Testis (tissue), 3 donors: ENCODE data around the gene CETP. TPM values are rescaled to one million over a fixed set of nuclear protein-coding genes. Genes with fewer than 3 reads are reported as not detected.

Experiments used
- DNase-seq: peaks from one replicate; pipeline ENCODE4 v3.0.0-alpha.2; 2019
- H3K27ac ChIP-seq, 2 donors: fragments of 200-600 bp; sonication (generic); one replicate each; pipeline ENCODE4 v1.5.1; 2019
- H3K27me3 ChIP-seq: fragments of 200-600 bp; sonication (generic); one replicate; pipeline ENCODE4 v1.5.1; 2019
- H3K36me3 ChIP-seq: fragments of 200-600 bp; sonication (generic); one replicate; pipeline ENCODE4 v1.5.1; 2017; ENCODE audit warnings: low read depth; ENCODE audit errors: missing control alignments
- H3K4me1 ChIP-seq: fragments of 200-600 bp; sonication (generic); one replicate; pipeline ENCODE4 v1.5.1; 2019
- H3K4me3 ChIP-seq, 2 donors: fragments of 200-600 bp; sonication (generic); one replicate each; pipeline ENCODE4 v1.5.1; 2017 to 2019
- H3K9me3 ChIP-seq: fragments of 200-600 bp; sonication (generic); one replicate; pipeline ENCODE4 v1.5.1; 2017
- CTCF ChIP-seq, 3 experiments: fragments of 450-650 bp in 2 of 3; fragments of 200-600 bp in 1 of 3; sonication (generic) in 1 of 3; IDR thresholded peaks; one replicate each; pipeline ENCODE4 v1.5.1; 2016 to 2019; ENCODE audit warnings: antibody characterized with exemption in 3 of 3, mild to moderate bottlenecking in 2 of 3, moderate library complexity in 1 of 3
- POLR2A ChIP-seq: fragments of 450-650 bp; IDR thresholded peaks from one replicate; pipeline ENCODE4 v1.6.1; 2017; ENCODE audit warnings: antibody characterized with exemption, mild to moderate bottlenecking, moderate library complexity
- WGBS, 2 donors: methylation state at CpG; one replicate each; pipeline ENCODE4 v1.1.5; 2018; 5-methylcytosine and 5-hydroxymethylcytosine counted together
- intact Hi-C: fragments of 100-400 bp; cut with DNase I; formaldehyde crosslinking; loops from one replicate; pipeline ENCODE4 v1.15.1; 2023; ENCODE audit warnings: low total_unique reads
- polyA plus RNA-seq: library from polyadenylated mRNA; stranded (reverse); fragments of 350-450 nt; fragmentation: Illumina TruSeq; extraction: RNeasy Lipid Tissue Mini Kit (QIAGEN cat#74804); gene quantifications from one replicate; pipeline ENCODE4 v1.2.3, GENCODE V29; 2014; ENCODE audit warnings: low read depth, low replicate concordance; ENCODE audit not compliant: insufficient read depth
- total RNA-seq, 2 donors: library from RNA; depleted of rRNA; stranded (reverse); fragments of >200 nt; gene quantifications; one replicate each; pipeline ENCODE4 v1.2.3, GENCODE V29; 2016

The CETP gene
- total and polyA plus RNA-seq, 3 donors from 2014 or later: 0.24 to 0.69 (median 0.50) TPM

- Histone ChIP-seq H3K27me3 (no peaks in the 10 kb centered on the region), H3K27ac (no peak overlapping the region), H3K36me3 (no peaks in the 10 kb centered on the region), H3K9me3 (no peaks in the 10 kb centered on the region), H3K4me1 (peaks cover 9% of the 10 kb centered on the region), H3K4me3 (no peak overlapping the region)
- TF ChIP-seq CTCF (IDR thresholded peaks at IDR 0.05) (no peak), POLR2A (no peak)
- WGBS, 2 donors: 80 to 88% methylated on average over 12 of the region's 12 CpGs
- intact Hi-C loops: no loop called here
- DNase-seq: no peak
These were observed 3.7 kb downstream of the CETP start for GRCh38 chr16:56965149-56966092.

- WGBS, 2 donors: 67 to 77% methylated on average over 3 of the region's 3 CpGs
- peaks cover 9% of the 10 kb centered on the region for H3K4me1 ChIP-seq
- no peaks in the 10 kb centered on the region for H3K36me3 ChIP-seq
- no peaks in the 10 kb centered on the region for H3K9me3 ChIP-seq
- TF ChIP-seq CTCF (IDR thresholded peaks at IDR 0.05) (no peak), POLR2A (no peak)
- no peak for DNase-seq
- no peak overlapping the region for H3K4me3 ChIP-seq
- intact Hi-C loops: no loop called here
- H3K27me3 ChIP-seq: no peaks in the 10 kb centered on the region
- no peak overlapping the region for H3K27ac ChIP-seq
These were observed 4.3 kb downstream of the CETP start for GRCh38 chr16:56966093-56966475.

GRCh38 chr16:56967733-56968132 is 6.0 kb downstream of the CETP start:
- H3K27ac ChIP-seq: no peak overlapping the region

GRCh38 chr16:56969769-56970168 is 8.0 kb downstream of the CETP start:
- intact Hi-C loops: no loop called here
- H3K36me3 ChIP-seq: no peaks in the 10 kb centered on the region
- 94 to 98% methylated on average over 7 of the region's 7 CpGs for WGBS, 2 donors
- DNase-seq: no peak
- H3K4me1 ChIP-seq: peaks cover 2% of the 10 kb centered on the region
- H3K27me3 ChIP-seq: no peaks in the 10 kb centered on the region
- H3K4me3 ChIP-seq: no peak overlapping the region
- no peaks in the 10 kb centered on the region for H3K9me3 ChIP-seq
- no peak overlapping the region for H3K27ac ChIP-seq
- TF ChIP-seq POLR2A (no peak), CTCF (IDR thresholded peaks at IDR 0.05) (no peak)

More at GRCh38 chr16:56967733-56968132, 6.0 kb downstream of the CETP start:
- H3K4me1 ChIP-seq: peaks cover 5% of the 10 kb centered on the region
- no peaks in the 10 kb centered on the region for H3K27me3 ChIP-seq
- H3K4me3 ChIP-seq: no peak overlapping the region
- no peak for DNase-seq
- H3K36me3 ChIP-seq: no peaks in the 10 kb centered on the region
- WGBS, 2 donors: 41 to 47% methylated on average over 2 of the region's 2 CpGs
- intact Hi-C loops: no loop called here
- TF ChIP-seq CTCF (IDR thresholded peaks at IDR 0.05): no peak
- TF ChIP-seq POLR2A: no peak
- no peaks in the 10 kb centered on the region for H3K9me3 ChIP-seq
